Common myeloid progenitor, CD34-positive (primary cell): Measurements from ENCODE around the gene FAM168B.

ENCODE experiments used
- CTCF ChIA-PET: fragments of 350-600 bp; sonication (Branson Sonifier 250); formaldehyde crosslinking; loops from one replicate; lab custom pipeline; 2021; ENCODE audit warnings: antibody characterized with exemption; lab: Charles Lee
- POLR2A ChIA-PET: fragments of 350-600 bp; sonication (Branson Sonifier 250); formaldehyde crosslinking; loops from one replicate; lab custom pipeline; 2021; ENCODE audit warnings: antibody characterized with exemption; lab: Charles Lee
- DNase-seq, 3 donors: peaks; one replicate each; pipeline versions ENCODE4 v3.0.0 to v3.0.0-alpha.2; 2013
- H3K27ac ChIP-seq, 2 experiments: 1 replicate in 1 of 2; 2 replicates in 1 of 2; pipeline ENCODE4 v1.7.0; 2013; ENCODE audit warnings: inconsistent platforms in 2 of 2, low read length in 2 of 2, mild to moderate bottlenecking in 2 of 2, low read depth in 1 of 2, moderate library complexity in 1 of 2; ENCODE audit not compliant: severe bottlenecking in 2 of 2, insufficient read depth in 1 of 2, poor library complexity in 1 of 2
- H3K27me3 ChIP-seq, 5 experiments: replicated peaks in 2 of 5; 1 replicate in 3 of 5; 2 replicates in 2 of 5; pipeline versions ENCODE4 v1.6.1 to v1.7.0; 2013; ENCODE audit warnings: low read length in 4 of 5, mild to moderate bottlenecking in 2 of 5, moderate library complexity in 2 of 5, inconsistent platforms in 1 of 5; ENCODE audit not compliant: insufficient read depth in 5 of 5, control insufficient read depth in 4 of 5
- H3K36me3 ChIP-seq, 4 experiments: 1 replicate in 2 of 4; 2 replicates in 2 of 4; pipeline versions ENCODE4 v1.6.1 to v1.7.0; 2013; ENCODE audit warnings: low read length in 3 of 4, control low read depth in 1 of 4, mild to moderate bottlenecking in 1 of 4; ENCODE audit not compliant: control insufficient read depth in 4 of 4, insufficient read depth in 4 of 4
- H3K4me1 ChIP-seq, 4 experiments: 1 replicate in 3 of 4; 2 replicates in 1 of 4; pipeline versions ENCODE4 v1.6.1 to v1.7.1; 2013; ENCODE audit warnings: low read length in 3 of 4, mild to moderate bottlenecking in 3 of 4, control low read depth in 1 of 4, inconsistent platforms in 1 of 4, moderate library complexity in 1 of 4; ENCODE audit not compliant: control insufficient read depth in 4 of 4, insufficient read depth in 4 of 4; ENCODE audit errors: control extremely low read depth in 1 of 4
- H3K4me3 ChIP-seq, 7 experiments: 1 replicate in 4 of 7; 2 replicates in 3 of 7; pipeline versions ENCODE4 v1.5.1 to v1.7.0; 2013; ENCODE audit warnings: mild to moderate bottlenecking in 7 of 7, low read length in 6 of 7, moderate library complexity in 6 of 7, inconsistent platforms in 2 of 7, low read depth in 2 of 7, control low read depth in 1 of 7; ENCODE audit not compliant: insufficient read depth in 4 of 7, control insufficient read depth in 1 of 7; ENCODE audit errors: extremely low read depth in 1 of 7
- H3K9me3 ChIP-seq, 5 experiments: 1 replicate in 4 of 5; 2 replicates in 1 of 5; pipeline versions ENCODE4 v1.6.1 to v1.7.1; 2013; ENCODE audit warnings: low read length in 4 of 5, mild to moderate bottlenecking in 2 of 5, inconsistent platforms in 1 of 5, low read depth in 1 of 5, moderate library complexity in 1 of 5; ENCODE audit not compliant: control insufficient read depth in 4 of 5, insufficient read depth in 2 of 5; ENCODE audit errors: control extremely low read depth in 1 of 5
- WGBS: methylation state at CpG from one replicate; pipeline ENCODE4 v1.1.5; 2013; ENCODE audit not compliant: insufficient coverage; 5-methylcytosine and 5-hydroxymethylcytosine counted together

Gene FAM168B

GRCh38 chr2:131104487-131105155 lies 11.4 kb upstream of the FAM168B start:
- 0% methylated on average over 10 of the region's 20 CpGs for WGBS
- Histone ChIP-seq H3K27ac (peak overlapping the region; percentile 84 to 93), H3K9me3 (no peaks in the 10 kb centered on the region), H3K4me1 (peaks cover 17 to 30% (median 24%) of the 10 kb centered on the region in 4 experiments), H3K27me3 (no peaks in the 10 kb centered on the region), H3K4me3 (peak overlapping the region; percentile 86 to 100 (median 93)), H3K36me3 (peaks cover 0 to 8% (median 1%) of the 10 kb centered on the region in 4 experiments)
- CTCF ChIA-PET, result interaction anchor here (1.0 to 2.2 kb wide), 3 partner anchors 8 to 18 kb away, joined by 3 to 13 read pairs (median 8); partner anchors contain the start of gene FAM168B
- peak; percentile 50 to 85 (median 62) for DNase-seq
- POLR2A ChIA-PET, result no interaction called here

- no CpG with 5 or more reads among the region's 2 CpGs for WGBS
- POLR2A ChIA-PET, result interaction anchor here (1.4 kb wide), 1 partner anchor 10 kb away, joined by 5 read pairs; the partner anchor contains the start of gene FAM168B
- Histone ChIP-seq H3K27me3 (no peaks in the 10 kb centered on the region), H3K4me1 (peaks cover 17 to 30% (median 24%) of the 10 kb centered on the region in 4 experiments), H3K4me3 (no peak overlapping the region), H3K9me3 (no peaks in the 10 kb centered on the region), H3K27ac (no peak overlapping the region), H3K36me3 (peaks cover 0 to under 1% (median 0%) of the 10 kb centered on the region in 4 experiments)
- DNase-seq, result no peak
- CTCF ChIA-PET, result interaction anchor here (1.5 to 2.2 kb wide), 2 partner anchors 9 to 37 kb away, joined by 3 to 13 read pairs; partner anchors contain the start of gene FAM168B
These were observed 9.9 kb upstream of the FAM168B start for GRCh38 chr2:131103165-131103564.

DNA sequence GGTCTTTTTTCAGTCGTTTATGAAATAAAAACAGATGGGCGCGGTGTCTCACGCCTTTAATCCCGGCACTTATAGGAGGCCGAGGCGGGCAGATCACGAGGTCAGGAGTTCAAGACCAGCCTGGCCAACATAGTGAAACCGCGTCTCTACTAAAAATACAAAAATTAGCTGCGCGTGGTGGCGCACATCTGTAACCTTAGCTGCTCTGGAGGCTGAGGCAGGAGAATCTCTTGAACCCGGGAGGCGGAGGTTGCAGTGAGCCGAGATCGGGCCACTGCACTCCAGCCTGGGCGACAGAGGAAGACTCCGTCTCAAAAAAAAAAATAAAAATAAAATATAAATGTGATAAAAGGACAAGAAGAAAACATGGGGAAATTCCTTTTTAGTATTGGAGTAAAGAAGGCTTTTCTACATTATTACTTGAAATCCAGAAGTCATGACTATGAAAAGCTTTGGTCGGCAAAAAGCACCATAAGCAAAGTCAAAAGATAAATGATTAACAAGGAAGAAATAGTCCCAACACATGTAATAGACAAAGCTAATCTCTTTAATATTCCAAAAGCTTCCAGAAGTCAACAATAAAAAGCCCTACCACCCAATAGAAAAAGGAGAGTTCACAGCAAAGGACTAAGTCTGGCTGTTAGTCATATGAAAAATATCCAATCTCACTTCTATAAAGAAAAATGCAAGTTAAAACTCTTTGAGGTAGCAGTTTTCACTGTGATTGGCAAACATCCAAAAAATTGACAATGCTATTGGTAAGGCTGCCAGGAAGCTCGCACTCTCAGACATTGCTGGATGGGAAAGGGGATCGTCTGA lies 1.4 kb upstream of the FAM168B start:
- peaks cover 7 to 12% (median 9%) of the 10 kb centered on the region in 4 experiments for H3K4me1 ChIP-seq
- ChIA-PET POLR2A (no interaction called here), CTCF (interaction anchor here (1.9 kb wide), 1 partner anchor 9 kb away, joined by 13 read pairs; no protein-coding TSS in a partner anchor)
- no peaks in the 10 kb centered on the region for H3K27me3 ChIP-seq
- peak overlapping the region in 5 of 7 experiments; percentile 87 to 94 (median 90) for H3K4me3 ChIP-seq
- DNase-seq, result no peak
- peaks cover 0 to 2% (median 0%) of the 10 kb centered on the region in 4 experiments for H3K36me3 ChIP-seq
- H3K27ac ChIP-seq, result no peak overlapping the region
- WGBS, result 95% methylated on average over 16 of the region's 22 CpGs
- no peaks in the 10 kb centered on the region for H3K9me3 ChIP-seq

DNA sequence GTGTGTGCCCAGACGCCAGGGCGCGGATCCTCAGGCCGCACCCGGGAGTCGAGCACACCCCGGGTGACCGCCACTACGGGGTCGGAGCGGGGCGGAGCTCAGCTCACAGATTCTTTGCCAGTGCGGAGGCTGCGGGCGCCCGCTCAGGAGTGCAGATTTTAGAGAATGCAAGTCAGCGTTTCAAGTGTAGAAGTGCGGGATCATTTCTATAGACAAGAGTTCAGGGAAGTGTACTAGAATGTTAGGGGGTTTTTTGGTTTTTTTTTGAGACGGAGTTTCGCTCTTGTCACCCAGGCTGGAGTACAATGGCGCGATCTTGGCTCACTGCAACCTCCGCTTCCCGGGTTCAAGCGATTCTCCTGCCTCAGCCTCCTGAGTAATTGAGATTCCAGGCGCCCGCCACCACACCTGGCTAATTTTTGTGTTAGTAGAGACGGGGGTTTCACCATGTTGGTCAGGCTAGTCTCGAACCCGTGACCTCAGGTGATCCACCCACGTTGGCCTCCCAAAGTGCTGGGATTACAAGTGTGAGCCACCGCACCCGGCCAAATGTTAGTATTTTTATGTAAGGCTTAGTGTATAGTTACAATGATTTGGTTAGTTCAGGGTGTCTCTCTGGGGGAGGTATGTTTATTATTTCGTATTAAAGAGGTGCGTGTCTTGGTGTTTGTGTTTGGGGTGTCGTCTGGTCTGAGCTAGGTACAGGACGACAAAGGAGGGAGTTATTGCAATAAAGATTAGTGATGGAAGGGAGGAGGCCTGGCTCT lies 619 bp upstream of the FAM168B start:
- H3K27me3 ChIP-seq, result no peaks in the 10 kb centered on the region
- 15% methylated on average over 35 of the region's 37 CpGs for WGBS
- peak overlapping the region; percentile 68 to 91 for H3K27ac ChIP-seq
- H3K9me3 ChIP-seq, result no peaks in the 10 kb centered on the region
- peak; percentile 77 to 88 (median 80) for DNase-seq
- H3K36me3 ChIP-seq, result peaks cover 0 to 4% (median under 1%) of the 10 kb centered on the region in 4 experiments
- H3K4me3 ChIP-seq, result peak overlapping the region; percentile 74 to 94 (median 88)
- POLR2A ChIA-PET, result interaction anchor here (0.6 to 1.8 kb wide), 4 partner anchors 9 to 17 kb away, joined by 3 to 5 read pairs (median 3); no protein-coding TSS in a partner anchor
- H3K4me1 ChIP-seq, result peaks cover 7 to 12% (median 9%) of the 10 kb centered on the region in 4 experiments
- CTCF ChIA-PET, result interaction anchor here (1.4 to 1.9 kb wide), 2 partner anchors 10 to 21 kb away, joined by 3 to 13 read pairs; no protein-coding TSS in a partner anchor

GRCh38 chr2:131092458-131093005 lies 728 bp downstream of the FAM168B start:
- CTCF ChIA-PET, result interaction anchor here (1.0 to 1.5 kb wide), 6 partner anchors 10 to 400 kb away, joined by 3 to 4 read pairs (median 3); partner anchors contain the start of gene MZT2A
- Histone ChIP-seq H3K9me3 (no peaks in the 10 kb centered on the region), H3K4me1 (peaks cover 7 to 12% (median 9%) of the 10 kb centered on the region in 4 experiments), H3K27ac (peak overlapping the region; percentile 68 to 91), H3K36me3 (peaks cover 2 to 17% (median 8%) of the 10 kb centered on the region in 4 experiments), H3K4me3 (peak overlapping the region; percentile 74 to 94 (median 88)), H3K27me3 (no peaks in the 10 kb centered on the region)
- DNase-seq, result peak in 2 of 3 donors; percentile 25 to 33
- WGBS, result 4% methylated on average over 22 of the region's 26 CpGs
- POLR2A ChIA-PET, result interaction anchor here (0.7 to 1.8 kb wide), 5 partner anchors 8 to 53 kb away, joined by 3 to 5 read pairs (median 3); no protein-coding TSS in a partner anchor

- ChIA-PET CTCF (interaction anchor here (0.6 to 1.6 kb wide), 2 partner anchors 13 to 17 kb away, joined by 3 read pairs; no protein-coding TSS in a partner anchor), POLR2A (no interaction called here)
- Histone ChIP-seq H3K4me1 (no peaks in the 10 kb centered on the region), H3K36me3 (peaks cover 15 to 60% (median 40%) of the 10 kb centered on the region in 4 experiments), H3K9me3 (no peaks in the 10 kb centered on the region), H3K27me3 (no peaks in the 10 kb centered on the region), H3K4me3 (no peak overlapping the region), H3K27ac (no peak overlapping the region)
- 100% methylated on average over 1 of the region's 2 CpGs for WGBS
- DNase-seq, result no peak
These were observed 7.6 kb downstream of the FAM168B start for GRCh38 chr2:131085646-131086045.
